Coronary artery (tissue), 2 donors: Measurements from ENCODE around the gene CHL1.

Source experiments
- DNase-seq: peaks from one replicate; pipeline ENCODE4 v3.0.0-alpha.2; 2017; ENCODE audit warnings: low spot score
- H3K27ac ChIP-seq, 2 donors: fragments of 200-600 bp; sonication (generic); one replicate each; pipeline ENCODE4 v1.5.1; 2016 to 2019
- H3K4me3 ChIP-seq: fragments of 200-600 bp; sonication (generic); 2 replicates; pipeline ENCODE4 v1.5.1; 2016; ENCODE audit warnings: mild to moderate bottlenecking, moderate library complexity
- TF ChIP-seq, protein P1 (sequence below): fragments of 200-600 bp; sonication (generic); IDR thresholded peaks from one replicate; pipeline ENCODE4 v1.5.1; 2019; ENCODE audit warnings: antibody characterized with exemption

The CHL1 gene

GRCh38 chr3:248864-249520, 52.4 kb downstream of the CHL1 start:
- Histone ChIP-seq H3K27ac (no peak overlapping the region), H3K4me3 (no peak overlapping the region)
- TF ChIP-seq, protein P1, sequence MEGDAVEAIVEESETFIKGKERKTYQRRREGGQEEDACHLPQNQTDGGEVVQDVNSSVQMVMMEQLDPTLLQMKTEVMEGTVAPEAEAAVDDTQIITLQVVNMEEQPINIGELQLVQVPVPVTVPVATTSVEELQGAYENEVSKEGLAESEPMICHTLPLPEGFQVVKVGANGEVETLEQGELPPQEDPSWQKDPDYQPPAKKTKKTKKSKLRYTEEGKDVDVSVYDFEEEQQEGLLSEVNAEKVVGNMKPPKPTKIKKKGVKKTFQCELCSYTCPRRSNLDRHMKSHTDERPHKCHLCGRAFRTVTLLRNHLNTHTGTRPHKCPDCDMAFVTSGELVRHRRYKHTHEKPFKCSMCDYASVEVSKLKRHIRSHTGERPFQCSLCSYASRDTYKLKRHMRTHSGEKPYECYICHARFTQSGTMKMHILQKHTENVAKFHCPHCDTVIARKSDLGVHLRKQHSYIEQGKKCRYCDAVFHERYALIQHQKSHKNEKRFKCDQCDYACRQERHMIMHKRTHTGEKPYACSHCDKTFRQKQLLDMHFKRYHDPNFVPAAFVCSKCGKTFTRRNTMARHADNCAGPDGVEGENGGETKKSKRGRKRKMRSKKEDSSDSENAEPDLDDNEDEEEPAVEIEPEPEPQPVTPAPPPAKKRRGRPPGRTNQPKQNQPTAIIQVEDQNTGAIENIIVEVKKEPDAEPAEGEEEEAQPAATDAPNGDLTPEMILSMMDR: no peak
- DNase-seq: no peak

GRCh38 chr3:249587-250262, 53.2 kb downstream of the CHL1 start:
- TF ChIP-seq, protein P1: no peak
- Histone ChIP-seq H3K4me3 (no peak overlapping the region), H3K27ac (no peak overlapping the region)
- no peak for DNase-seq

- TF ChIP-seq, protein P1: no peak
- no peak for DNase-seq
- Histone ChIP-seq H3K27ac (no peak overlapping the region), H3K4me3 (no peak overlapping the region)
These were observed 59.9 kb downstream of the CHL1 start for GRCh38 chr3:256501-256900.

- H3K27ac ChIP-seq: no peak overlapping the region
- TF ChIP-seq, protein P1: no peak
- no peak overlapping the region for H3K4me3 ChIP-seq
- no peak for DNase-seq
These were observed 61.3 kb downstream of the CHL1 start for GRCh38 chr3:257826-258225.

DNA sequence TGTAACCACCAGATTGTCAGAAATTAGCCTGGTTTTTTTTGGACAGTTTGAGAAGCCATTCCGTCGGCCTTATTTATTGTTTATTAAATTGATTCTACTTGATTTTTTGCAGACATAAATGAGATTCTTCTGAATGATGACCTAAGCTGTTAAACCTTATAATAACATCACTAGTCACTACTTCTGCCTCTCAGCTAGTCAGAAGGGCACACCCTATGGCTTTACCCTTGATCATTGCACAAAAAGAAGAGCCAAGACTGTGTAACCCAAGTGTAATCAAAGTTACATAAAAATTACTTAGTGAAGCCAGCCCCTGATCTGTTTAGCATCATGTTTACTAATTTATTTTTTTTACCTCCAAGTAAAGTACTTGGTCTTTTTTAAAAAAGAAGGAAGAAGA, 64.3 kb downstream of the CHL1 start:
- DNase-seq: no peak
- TF ChIP-seq, protein P1: no peak
- no peak overlapping the region for H3K4me3 ChIP-seq

DNA sequence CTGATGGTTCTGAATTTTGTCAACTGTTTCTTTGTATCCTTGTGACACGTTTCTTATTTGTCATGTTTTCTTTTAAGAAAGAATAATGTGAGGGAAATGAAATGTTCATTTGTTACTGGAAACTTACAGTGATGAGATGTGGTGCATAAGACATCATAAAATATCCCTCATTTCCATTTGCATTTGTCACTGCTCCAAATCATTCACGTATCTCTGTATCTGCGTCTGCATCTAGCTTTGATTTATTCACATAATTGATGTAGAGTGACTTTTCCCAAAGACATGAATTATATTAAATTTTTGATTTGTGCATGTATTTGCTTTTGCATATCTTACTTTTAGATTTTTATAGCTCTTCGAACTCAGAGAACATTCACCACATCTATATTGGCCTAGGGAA, 66.8 kb downstream of the CHL1 start:
- TF ChIP-seq, protein P1: no peak
- Histone ChIP-seq H3K27ac (no peak overlapping the region), H3K4me3 (no peak overlapping the region)
- no peak for DNase-seq

More for the DNA sequence above, 64.3 kb downstream of the CHL1 start:
- H3K27ac ChIP-seq: no peak overlapping the region
